Measurements from ENCODE around the gene PDZD7.

DNA sequence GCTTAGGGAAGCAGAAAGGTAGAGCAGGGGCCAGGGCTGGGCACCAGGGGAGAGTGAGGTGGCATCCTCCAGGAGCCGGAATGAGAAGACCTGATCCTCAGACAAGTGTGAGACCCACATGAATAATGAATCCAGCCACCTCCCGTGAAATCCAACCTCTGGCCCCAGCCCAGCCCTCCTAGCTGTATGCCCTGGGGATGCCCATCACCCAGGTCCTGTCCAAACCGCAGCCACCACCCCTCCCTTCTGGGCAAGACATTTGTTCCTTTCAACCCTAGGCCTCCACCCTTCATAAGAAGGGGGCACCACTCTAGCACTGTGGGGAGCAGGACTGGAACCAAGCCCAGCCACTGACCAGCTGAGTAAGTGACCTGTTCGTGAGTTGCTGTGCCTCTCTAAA lies 9.7 kb downstream of the PDZD7 start:
- TF ChIP-seq, protein P1, sequence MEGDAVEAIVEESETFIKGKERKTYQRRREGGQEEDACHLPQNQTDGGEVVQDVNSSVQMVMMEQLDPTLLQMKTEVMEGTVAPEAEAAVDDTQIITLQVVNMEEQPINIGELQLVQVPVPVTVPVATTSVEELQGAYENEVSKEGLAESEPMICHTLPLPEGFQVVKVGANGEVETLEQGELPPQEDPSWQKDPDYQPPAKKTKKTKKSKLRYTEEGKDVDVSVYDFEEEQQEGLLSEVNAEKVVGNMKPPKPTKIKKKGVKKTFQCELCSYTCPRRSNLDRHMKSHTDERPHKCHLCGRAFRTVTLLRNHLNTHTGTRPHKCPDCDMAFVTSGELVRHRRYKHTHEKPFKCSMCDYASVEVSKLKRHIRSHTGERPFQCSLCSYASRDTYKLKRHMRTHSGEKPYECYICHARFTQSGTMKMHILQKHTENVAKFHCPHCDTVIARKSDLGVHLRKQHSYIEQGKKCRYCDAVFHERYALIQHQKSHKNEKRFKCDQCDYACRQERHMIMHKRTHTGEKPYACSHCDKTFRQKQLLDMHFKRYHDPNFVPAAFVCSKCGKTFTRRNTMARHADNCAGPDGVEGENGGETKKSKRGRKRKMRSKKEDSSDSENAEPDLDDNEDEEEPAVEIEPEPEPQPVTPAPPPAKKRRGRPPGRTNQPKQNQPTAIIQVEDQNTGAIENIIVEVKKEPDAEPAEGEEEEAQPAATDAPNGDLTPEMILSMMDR (IDR thresholded peaks at IDR 0.05; ENCODE audit: low read length), result no peak
- TF ChIP-seq EZH2 (optimal IDR thresholded peaks at IDR 0.05; ENCODE audit: low read depth, low read length), result no peak
- TF ChIP-seq EZH2phosphoT487 (IDR thresholded peaks at IDR 0.05; ENCODE audit: low read length), result no peak
